ENCODE results near the gene IL1R2.

DNA sequence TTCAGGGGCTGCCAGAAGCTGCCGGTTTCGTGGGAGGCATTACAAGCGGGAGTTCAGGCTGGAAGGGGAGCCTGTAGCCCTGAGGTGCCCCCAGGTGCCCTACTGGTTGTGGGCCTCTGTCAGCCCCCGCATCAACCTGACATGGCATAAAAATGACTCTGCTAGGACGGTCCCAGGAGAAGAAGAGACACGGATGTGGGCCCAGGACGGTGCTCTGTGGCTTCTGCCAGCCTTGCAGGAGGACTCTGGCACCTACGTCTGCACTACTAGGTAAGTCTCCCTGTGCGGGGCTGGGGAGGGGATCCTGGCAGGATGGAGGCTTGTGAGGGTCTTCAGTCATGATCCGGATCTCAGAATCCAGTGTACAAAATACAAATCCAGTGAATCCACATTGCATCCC lies 17.8 kb downstream of the IL1R2 start:
- TF ChIP-seq, protein P1, sequence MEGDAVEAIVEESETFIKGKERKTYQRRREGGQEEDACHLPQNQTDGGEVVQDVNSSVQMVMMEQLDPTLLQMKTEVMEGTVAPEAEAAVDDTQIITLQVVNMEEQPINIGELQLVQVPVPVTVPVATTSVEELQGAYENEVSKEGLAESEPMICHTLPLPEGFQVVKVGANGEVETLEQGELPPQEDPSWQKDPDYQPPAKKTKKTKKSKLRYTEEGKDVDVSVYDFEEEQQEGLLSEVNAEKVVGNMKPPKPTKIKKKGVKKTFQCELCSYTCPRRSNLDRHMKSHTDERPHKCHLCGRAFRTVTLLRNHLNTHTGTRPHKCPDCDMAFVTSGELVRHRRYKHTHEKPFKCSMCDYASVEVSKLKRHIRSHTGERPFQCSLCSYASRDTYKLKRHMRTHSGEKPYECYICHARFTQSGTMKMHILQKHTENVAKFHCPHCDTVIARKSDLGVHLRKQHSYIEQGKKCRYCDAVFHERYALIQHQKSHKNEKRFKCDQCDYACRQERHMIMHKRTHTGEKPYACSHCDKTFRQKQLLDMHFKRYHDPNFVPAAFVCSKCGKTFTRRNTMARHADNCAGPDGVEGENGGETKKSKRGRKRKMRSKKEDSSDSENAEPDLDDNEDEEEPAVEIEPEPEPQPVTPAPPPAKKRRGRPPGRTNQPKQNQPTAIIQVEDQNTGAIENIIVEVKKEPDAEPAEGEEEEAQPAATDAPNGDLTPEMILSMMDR (IDR thresholded peaks at IDR 0.05), result no peak
- TF ChIP-seq POLR2A (IDR thresholded peaks at IDR 0.05), result no peak
